Activated naive CD8-positive, alpha-beta T cell treated with anti-CD3 and anti-CD28 coated beads, Interleukin-2, amount 50 U/mL, for 16 hours (primary cell): Measurements from ENCODE around the gene CLCN7.
"Not testable (repeated sequence)": the region's sequence is repeated elsewhere in the genome, so short reads cannot be mapped to it uniquely, and the experiment has no call there.

Experiments
- DNase-seq: peaks from one replicate; pipeline ENCODE4 v3.0.0-alpha.2; 2020; ENCODE audit warnings: low read depth, low spot score

CLCN7 gene

DNA sequence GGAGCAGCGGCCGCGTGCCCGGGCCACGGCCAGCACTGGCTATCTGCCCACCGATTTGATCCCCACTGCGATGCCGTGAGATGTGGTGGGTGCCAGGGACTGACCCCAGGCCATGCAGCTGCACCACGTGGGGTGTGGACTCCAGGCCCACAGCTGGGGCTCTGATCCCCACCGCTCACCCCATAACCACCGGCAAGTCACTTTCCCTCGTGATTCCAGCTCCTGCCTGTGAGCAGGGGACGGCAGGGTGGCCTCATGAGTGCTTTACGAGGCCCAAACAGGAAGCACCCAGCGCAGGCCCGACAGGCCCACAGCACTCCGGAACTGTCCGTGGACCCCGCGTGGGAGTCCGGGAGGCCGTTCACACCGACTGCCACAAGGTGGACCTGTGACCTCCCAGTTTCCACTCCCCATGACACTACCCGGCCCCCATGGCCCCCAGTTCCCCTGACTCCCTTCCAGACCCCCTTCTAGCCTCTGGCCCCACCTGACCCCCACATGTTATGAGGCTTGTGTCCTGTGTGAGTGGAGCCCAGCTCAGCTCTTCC is 13.3 kb upstream of the CLCN7 start:
- no peak for DNase-seq

- DNase-seq: no peak
Measured at GRCh38 chr16:1487395-1488053, 12.7 kb upstream of the CLCN7 start.

- no peak for DNase-seq
Measured at GRCh38 chr16:1486551-1487390, 11.9 kb upstream of the CLCN7 start.

DNA sequence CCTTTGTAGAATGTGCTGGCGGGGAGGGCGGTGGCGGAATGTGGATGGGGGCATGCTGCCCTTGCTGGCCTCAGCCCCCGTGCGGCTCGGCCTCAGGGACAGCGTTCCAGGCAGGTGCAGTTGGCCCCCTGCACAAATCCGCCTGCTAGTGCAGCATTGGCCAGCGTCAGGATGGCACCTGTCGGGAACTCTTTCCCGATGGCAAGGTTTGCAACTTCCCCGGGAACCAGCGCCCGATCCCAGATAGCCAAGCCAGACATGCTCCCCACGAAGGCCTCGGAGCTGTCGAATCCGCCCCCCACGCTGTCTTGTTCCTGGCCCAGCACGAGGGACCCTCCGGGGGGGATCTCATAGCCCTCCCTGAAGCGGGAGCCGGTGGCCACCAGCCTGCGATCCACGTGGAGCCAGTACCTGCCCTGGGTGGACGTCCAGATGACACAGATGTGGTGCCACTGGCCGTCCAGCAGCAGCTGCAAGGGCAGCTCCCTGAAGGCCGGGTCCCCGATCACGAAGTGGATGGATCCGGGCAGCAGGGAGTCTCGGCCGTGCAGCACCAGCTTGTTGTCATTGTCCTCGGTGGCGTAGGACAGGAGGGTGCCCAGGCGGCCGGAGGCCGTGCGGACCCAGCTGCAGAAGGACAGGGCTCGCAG is 11.1 kb upstream of the CLCN7 start:
- no peak for DNase-seq

DNA sequence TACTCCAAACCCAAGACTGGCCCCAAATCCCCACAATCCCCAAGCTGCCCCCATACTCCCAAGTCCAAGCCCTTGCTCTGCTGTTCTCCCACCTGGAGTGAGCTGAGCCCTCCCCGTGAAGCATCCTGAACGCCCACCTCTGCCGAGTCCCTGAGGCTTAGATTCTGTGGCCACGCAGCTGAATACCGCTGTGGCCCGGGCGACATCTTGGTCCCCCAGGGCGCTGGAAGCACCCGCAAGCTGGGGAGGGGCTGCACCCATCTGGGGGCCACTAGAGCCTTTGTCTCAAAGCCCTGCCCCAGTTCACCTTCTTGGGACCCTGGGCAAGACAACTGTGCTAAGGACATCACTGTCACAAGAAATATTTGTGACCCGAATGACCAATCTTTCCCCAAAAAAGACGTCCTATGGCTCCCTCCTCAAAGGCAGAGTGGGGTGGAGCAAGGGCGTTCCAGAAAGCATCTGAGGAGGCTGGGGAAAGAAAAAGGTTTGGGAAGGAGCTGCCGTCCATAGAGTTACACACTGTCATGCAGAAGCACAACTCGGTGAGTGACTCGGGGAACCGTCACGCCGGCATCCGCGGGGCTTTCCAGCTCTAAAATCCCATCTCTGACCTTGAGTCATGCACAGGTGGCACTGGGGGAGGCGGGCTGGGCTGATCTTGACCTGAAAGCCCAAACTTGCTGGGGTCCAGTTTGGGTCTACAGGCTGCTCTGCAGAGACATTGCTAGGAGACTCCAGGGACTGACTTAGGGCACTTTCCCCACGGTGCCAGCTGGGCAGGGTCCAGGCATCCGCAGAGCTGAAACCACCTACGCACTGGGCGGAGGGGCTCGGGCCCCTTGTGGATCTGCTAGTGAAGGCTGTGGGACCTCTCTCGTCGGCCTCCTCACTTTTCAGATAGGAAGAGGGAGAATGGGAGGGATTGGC is 7.3 kb upstream of the CLCN7 start:
- no peak for DNase-seq

- not testable (repeated sequence) for DNase-seq
Measured at GRCh38 chr16:1478937-1479336, 4.1 kb upstream of the CLCN7 start.

DNA sequence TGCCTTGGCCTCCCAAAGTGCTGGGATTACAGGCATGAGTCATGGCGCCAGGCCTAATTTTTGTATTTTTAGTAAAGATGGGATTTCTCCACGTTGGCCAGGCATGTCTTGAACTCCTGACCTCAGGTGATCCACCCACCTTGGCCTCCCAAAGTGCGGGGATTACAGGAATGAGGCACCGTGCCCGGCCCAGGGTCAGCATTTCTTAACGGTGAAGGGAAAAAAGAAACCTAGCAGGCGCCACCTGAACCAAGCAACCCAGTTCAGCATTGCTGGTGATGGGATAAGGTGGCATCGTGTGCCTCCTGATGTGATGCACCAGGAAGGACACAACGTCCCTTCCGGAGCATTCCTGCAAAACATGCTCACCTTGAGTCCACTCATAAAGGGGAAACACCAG is 2.2 kb upstream of the CLCN7 start:
- no peak for DNase-seq

DNA sequence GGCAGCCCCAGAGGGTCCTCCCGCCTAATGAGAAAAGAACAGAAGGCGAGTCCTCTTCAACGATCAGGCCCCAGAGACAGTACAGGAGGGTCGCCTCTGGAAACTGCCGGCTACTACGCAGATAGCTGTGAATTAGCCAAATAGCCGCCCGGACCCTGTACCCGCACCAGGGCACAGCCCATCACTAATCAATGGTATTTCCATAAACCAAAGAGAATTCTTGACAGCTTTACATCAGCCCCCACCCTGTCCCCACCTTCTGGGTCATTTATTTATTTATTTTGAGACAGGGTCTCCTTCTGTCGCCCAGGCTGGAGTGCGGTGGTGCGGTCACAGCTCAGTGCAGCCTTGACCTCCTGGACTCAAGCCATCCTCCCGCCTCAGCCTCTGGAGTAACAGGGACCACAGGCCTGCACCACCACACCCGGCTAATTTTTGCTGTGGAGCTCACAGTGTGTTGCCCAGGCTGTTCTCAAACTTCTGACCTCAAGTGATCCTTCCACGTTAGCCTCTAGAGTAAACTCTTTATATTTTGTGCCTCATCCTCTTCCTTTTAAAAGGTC is 805 bp upstream of the CLCN7 start:
- no peak for DNase-seq

DNA sequence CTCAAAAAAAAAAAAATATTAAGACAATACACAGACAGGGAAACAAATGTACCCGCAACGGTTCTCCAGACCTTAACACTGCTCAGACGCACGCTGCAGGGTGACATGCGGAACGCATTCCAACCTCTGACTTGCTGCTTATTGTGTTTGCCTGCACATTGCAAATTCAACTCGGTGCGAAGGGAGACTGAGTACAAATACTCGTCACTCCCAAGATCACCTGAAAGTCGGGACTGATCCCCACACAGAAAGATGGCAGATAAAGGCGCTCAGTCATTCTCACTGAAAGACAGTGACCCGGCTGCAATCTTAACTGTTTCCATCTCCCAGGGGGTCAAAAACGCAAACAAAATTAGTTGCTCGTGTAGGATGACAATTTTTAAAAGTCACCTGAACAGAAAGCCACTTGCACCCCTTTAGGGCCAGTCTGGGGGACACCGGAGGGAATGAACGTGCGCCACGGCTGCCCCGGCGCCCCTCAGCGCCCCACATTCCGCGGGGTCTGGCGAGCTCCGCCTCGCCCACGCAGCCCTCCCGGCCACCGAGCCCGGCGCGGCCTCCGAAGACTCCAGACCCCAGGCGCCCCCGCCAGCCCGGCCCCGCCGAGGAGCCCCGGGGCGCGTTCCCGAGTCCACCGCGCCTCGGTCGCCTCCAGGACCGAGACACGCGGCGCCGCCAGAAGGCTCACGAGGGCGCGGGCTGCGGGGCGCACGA is 589 bp downstream of the CLCN7 start:
- no peak for DNase-seq

DNA sequence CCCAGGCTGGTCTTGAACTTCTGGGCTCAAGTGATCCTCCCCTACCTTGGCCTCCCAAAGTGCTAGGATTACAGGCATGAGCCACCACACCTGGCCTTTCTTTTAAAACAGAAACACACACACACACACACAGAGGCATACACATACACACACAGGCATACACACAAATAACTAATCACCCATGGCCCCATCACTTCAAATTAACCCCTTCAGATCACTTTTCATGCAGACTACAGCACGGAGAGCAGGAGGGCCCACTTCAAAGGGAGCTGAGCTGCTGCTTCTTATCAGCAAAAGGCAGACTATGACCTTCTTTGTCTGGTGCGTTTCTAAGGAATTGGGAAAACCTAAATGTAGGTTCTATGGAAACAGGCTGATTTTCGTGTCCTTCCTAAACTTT is 1.9 kb downstream of the CLCN7 start:
- no peak for DNase-seq

DNA sequence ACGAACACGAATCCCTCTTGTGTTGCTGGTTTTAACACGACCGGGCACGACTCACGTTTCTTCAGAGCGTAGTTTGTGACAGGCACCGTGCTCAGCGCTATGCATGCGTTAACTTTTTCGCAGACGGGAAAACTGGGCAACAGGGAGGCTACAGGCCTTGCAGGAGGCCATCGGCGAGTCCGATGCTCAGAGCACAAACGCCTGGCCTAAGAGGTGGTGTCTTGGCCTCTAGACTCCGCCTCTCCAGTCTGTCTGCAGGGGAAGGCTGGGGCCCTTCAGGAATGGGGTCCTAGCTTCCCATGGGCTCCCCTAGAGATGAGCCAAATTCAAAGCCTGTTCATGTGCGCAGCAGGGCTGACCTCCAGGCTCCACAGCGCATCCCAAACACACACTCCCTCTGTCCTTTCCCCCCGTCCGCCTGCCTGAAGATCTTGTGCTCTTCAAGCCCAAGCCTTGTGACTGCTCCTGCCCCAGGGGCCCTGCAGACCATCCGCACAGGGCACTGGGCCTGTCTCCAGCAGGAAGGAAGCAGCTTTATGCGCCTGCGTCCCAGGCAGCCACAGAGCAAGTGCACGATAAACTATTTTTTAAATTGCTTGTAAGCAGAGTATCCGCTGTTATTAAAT is 3.1 kb downstream of the CLCN7 start:
- no peak for DNase-seq

GRCh38 chr16:1470481-1471251 is 4.2 kb downstream of the CLCN7 start:
- DNase-seq: no peak

DNA sequence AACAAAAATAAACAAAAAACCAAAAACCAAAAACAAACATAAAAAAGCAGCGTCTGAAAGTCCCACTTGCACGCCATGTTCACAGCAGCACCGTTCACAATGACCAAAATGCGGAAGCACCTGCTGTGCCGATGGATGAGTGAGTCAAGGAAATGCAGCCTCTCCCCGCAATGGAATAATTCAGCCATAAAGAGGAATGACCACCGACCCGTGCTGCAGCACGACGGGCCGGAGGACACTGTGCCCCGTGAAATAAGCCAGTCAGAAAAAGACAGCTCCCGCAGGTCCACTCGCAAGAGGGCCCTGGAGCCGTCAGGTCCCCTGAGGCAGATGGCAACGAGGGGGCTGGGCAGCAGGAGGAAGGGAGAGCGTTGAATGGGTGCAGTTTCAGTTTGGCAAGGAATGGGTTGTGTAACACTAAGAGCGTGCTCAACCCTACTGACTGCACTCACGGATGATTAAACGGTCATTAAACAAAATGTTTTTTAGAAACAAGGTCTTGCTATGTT is 5.1 kb downstream of the CLCN7 start:
- DNase-seq: no peak

- DNase-seq: not testable (repeated sequence)
Measured at GRCh38 chr16:1469141-1469540, 5.7 kb downstream of the CLCN7 start.

- DNase-seq: no peak
Measured at GRCh38 chr16:1468426-1468810, 6.4 kb downstream of the CLCN7 start.

GRCh38 chr16:1466968-1467521 is 7.8 kb downstream of the CLCN7 start:
- DNase-seq: no peak

GRCh38 chr16:1466054-1466453 is 8.8 kb downstream of the CLCN7 start:
- no peak for DNase-seq

GRCh38 chr16:1465567-1465915 is 9.3 kb downstream of the CLCN7 start:
- DNase-seq: no peak
